Pancreas (tissue), 10 donors: ENCODE results near the gene FAM98C. TPM values are rescaled to one million over a fixed set of nuclear protein-coding genes. Genes with fewer than 3 reads are reported as not detected.

ENCODE experiments used
- ATAC-seq, 4 donors: fragments of 200-7000 bp; cut with Tn5 transposase; one replicate each; pipeline versions ENCODE4 v1.8.0 to v1.9.1; 2020; ENCODE audit warnings: mild to moderate bottlenecking in 4 of 4, moderate library complexity in 4 of 4
- DNase-seq, 6 donors: peaks; one replicate each; pipeline ENCODE4 v3.0.0-alpha.2; 2020
- FAIRE-seq: peaks from 2 replicates; lab custom pipeline; 2012; peaks lifted over from hg19 to GRCh38; lab: Jason Lieb, UNC
- H3K27ac ChIP-seq, 4 donors: fragments of 200-600 bp; sonication (generic); 1 replicate in 3 of 4; 2 replicates in 1 of 4; pipeline versions ENCODE4 v1.5.0 to v1.8.0; 2020
- H3K27me3 ChIP-seq, 4 donors: fragments of 200-600 bp; one replicate each; pipeline ENCODE4 v1.8.0; 2021
- H3K36me3 ChIP-seq, 3 donors: fragments of 200-600 bp; sonication (generic) in 1 of 3; one replicate each; pipeline versions ENCODE4 v1.5.0 to v1.8.0; 2020 to 2021
- H3K4me1 ChIP-seq, 3 donors: fragments of 200-600 bp; one replicate each; pipeline ENCODE4 v1.8.0; 2021
- H3K4me3 ChIP-seq, 4 donors: fragments of 200-600 bp; sonication (generic) in 2 of 4; one replicate each; pipeline versions ENCODE4 v1.5.0 to v1.8.0; 2020 to 2021
- H3K9me3 ChIP-seq, 4 donors: fragments of 200-600 bp; one replicate each; pipeline ENCODE4 v1.8.0; 2021
- CTCF ChIP-seq, 4 donors: fragments of 200-600 bp; sonication (generic) in 3 of 4; IDR thresholded peaks; one replicate each; pipeline versions ENCODE4 v1.5.0 to v1.8.0; 2021; ENCODE audit warnings: antibody characterized with exemption in 4 of 4
- WGBS, 2 donors: extraction: QIAGEN DNeasy Blood & Tissue Kit; methylation state at CpG; one replicate each; pipeline ENCODE4 v1.1.7; 2013; 5-methylcytosine and 5-hydroxymethylcytosine counted together
- intact Hi-C, 3 donors: fragments of 100-400 bp; cut with DNase I; formaldehyde crosslinking; loops; one replicate each; pipeline versions ENCODE4 v1.11.1 to v1.14.2; 2022
- polyA plus RNA-seq, 2 donors: library from polyadenylated mRNA; stranded (reverse); fragments of 200-250 nt; gene quantifications; one replicate each; pipeline ENCODE4 v1.2.3, GENCODE V29; 2013
- total RNA-seq, 6 donors: library from RNA; stranded (reverse); fragmentation: NEBNext Ultra II Directional in 4 of 6; extraction: Animal tissue kit (Norgen Biotek cat#: 25700) in 4 of 6; gene quantifications; one replicate each; pipeline versions ENCODE4 v1.2.1 to v1.2.4, GENCODE V29; 2021 to 2023
- donor health status: healthy with polysubstance abuse.
- donor health status: DM: no; HTN: no; CAD: no; lungs with moderate emphysema.
- donor health status: DM: no; HTN: no; CAD: no.
- donor health status: control.
- donor health status: control.
- donor health status: Bipolar disorder and iron deficiency.
- donor health status: DM: yes; HTN: yes; CAD: no.
- donor health status: DM: no; HTN: no; CAD: no.
- donor health status: DM: no; HTN: no; CAD: no.
- donor health status: DM: yes; HTN: yes; CAD: no.

Gene FAM98C
- total and polyA plus RNA-seq, 8 donors: 11.3 to 26.7 (median 16.1) TPM

- no peak overlapping the region for H3K4me3 ChIP-seq
- H3K27me3 ChIP-seq: no peaks in the 10 kb centered on the region
- no peaks in the 10 kb centered on the region for H3K36me3 ChIP-seq
- intact Hi-C loops: no loop called here
- H3K9me3 ChIP-seq: no peaks in the 10 kb centered on the region
- TF ChIP-seq CTCF (IDR thresholded peaks at IDR 0.05): no peak
- H3K27ac ChIP-seq: no peak overlapping the region
- no peak for FAIRE-seq
- DNase-seq: peak in 1 of 6 donors; percentile 19
- H3K4me1 ChIP-seq: no peaks in the 10 kb centered on the region
- ATAC-seq: no peak
- WGBS, 2 donors: 64 to 73% methylated on average over 8 of the region's 8 CpGs
These were observed 48.1 kb downstream of the FAM98C start for GRCh38 chr19:38451036-38451435.

- peak in 1 of 6 donors; percentile 45 for DNase-seq
- no peak for ATAC-seq
- no peak for FAIRE-seq
- H3K27ac ChIP-seq: no peak overlapping the region
- WGBS, 2 donors: 78 to 93% methylated on average over 9 of the region's 9 CpGs
- H3K9me3 ChIP-seq: no peaks in the 10 kb centered on the region
- no peaks in the 10 kb centered on the region for H3K4me1 ChIP-seq
- no peak overlapping the region for H3K4me3 ChIP-seq
- no peak for TF ChIP-seq CTCF (IDR thresholded peaks at IDR 0.05)
- no peaks in the 10 kb centered on the region for H3K27me3 ChIP-seq
- H3K36me3 ChIP-seq: no peaks in the 10 kb centered on the region
- intact Hi-C loops: no loop called here
These were observed 48.7 kb downstream of the FAM98C start for GRCh38 chr19:38451629-38452028.

- H3K4me1 ChIP-seq: no peaks in the 10 kb centered on the region
- intact Hi-C loops: no loop called here
- H3K27ac ChIP-seq: no peak overlapping the region
- no peaks in the 10 kb centered on the region for H3K9me3 ChIP-seq
- H3K36me3 ChIP-seq: no peaks in the 10 kb centered on the region
- no peak for TF ChIP-seq CTCF (IDR thresholded peaks at IDR 0.05)
- no peaks in the 10 kb centered on the region for H3K27me3 ChIP-seq
- ATAC-seq (no peak), DNase-seq (peak in 2 of 6 donors; percentile 23 to 63), FAIRE-seq (no peak)
- 53 to 72% methylated on average over 44 to 45 of the region's 45 CpGs for WGBS, 2 donors
- H3K4me3 ChIP-seq: no peak overlapping the region
These were observed 49.8 kb downstream of the FAM98C start for GRCh38 chr19:38452430-38453366.

- no peak overlapping the region for H3K4me3 ChIP-seq
- FAIRE-seq (no peak), DNase-seq (no peak), ATAC-seq (no peak)
- TF ChIP-seq CTCF (IDR thresholded peaks at IDR 0.05): no peak
- WGBS, 2 donors: 77 to 89% methylated on average over 3 of the region's 3 CpGs
- no peaks in the 10 kb centered on the region for H3K4me1 ChIP-seq
- intact Hi-C loops: no loop called here
- H3K27ac ChIP-seq: no peak overlapping the region
- H3K27me3 ChIP-seq: no peaks in the 10 kb centered on the region
- H3K9me3 ChIP-seq: no peaks in the 10 kb centered on the region
- no peaks in the 10 kb centered on the region for H3K36me3 ChIP-seq
These were observed 50.7 kb downstream of the FAM98C start for GRCh38 chr19:38453596-38453995.

- Histone ChIP-seq H3K4me1 (no peaks in the 10 kb centered on the region), H3K4me3 (no peak overlapping the region), H3K27ac (no peak overlapping the region), H3K27me3 (no peaks in the 10 kb centered on the region), H3K9me3 (no peaks in the 10 kb centered on the region), H3K36me3 (no peaks in the 10 kb centered on the region)
- TF ChIP-seq CTCF (IDR thresholded peaks at IDR 0.05): no peak
- intact Hi-C loops: no loop called here
- no peak for DNase-seq
- no peak for FAIRE-seq
- ATAC-seq: no peak
- 50% methylated on average over 4 of the region's 4 CpGs for WGBS, 2 donors
These were observed 52.1 kb downstream of the FAM98C start for GRCh38 chr19:38455031-38455430.
